H1 (cell line): Measurements from ENCODE around the gene CST8. TPM values are rescaled to one million over a fixed set of nuclear protein-coding genes. Genes with fewer than 3 reads are reported as not detected.

Source experiments
- CTCF ChIA-PET: fragments of 300-600 bp; sonication (Branson Sonifier 250); formaldehyde crosslinking; loops from one replicate; lab custom pipeline; 2021; ENCODE audit not compliant: partially characterized antibody; lab: Charles Lee
- POLR2A ChIA-PET: fragments of 300-600 bp; sonication (Branson Sonifier 250); formaldehyde crosslinking; loops from one replicate; lab custom pipeline; 2021; ENCODE audit warnings: inconsistent platforms; ENCODE audit not compliant: partially characterized antibody; lab: Charles Lee
- DNase-seq, 2 experiments: peaks; one replicate each; pipeline versions ENCODE4 v3.0.0 to v3.0.0-alpha.2; 2010 to 2022; ENCODE audit warnings: low spot score in 2 of 2, low read depth in 1 of 2, mixed read lengths in 1 of 2
- FAIRE-seq: peaks from 2 replicates; lab custom pipeline; 2011; peaks lifted over from hg19 to GRCh38; lab: Jason Lieb, UNC
- H2AFZ ChIP-seq: 2 replicates; pipeline ENCODE4 v1.8.1; 2012; ENCODE audit warnings: low read length, inconsistent platforms
- H2AK5ac ChIP-seq: 2 replicates; pipeline ENCODE4 v1.6.1; 2013; ENCODE audit warnings: low read depth, low read length
- H2BK120ac ChIP-seq: replicated peaks from 2 replicates; pipeline ENCODE3; 2013; ENCODE audit warnings: low read depth, low read length, inconsistent platforms
- H2BK12ac ChIP-seq: 2 replicates; pipeline ENCODE4 v1.6.1; 2013; ENCODE audit warnings: low read depth, low read length
- H2BK15ac ChIP-seq: 2 replicates; pipeline ENCODE4 v1.6.1; 2013; ENCODE audit warnings: low read length
- H2BK20ac ChIP-seq: 2 replicates; pipeline ENCODE4 v1.6.1; 2013; ENCODE audit warnings: low read length
- H2BK5ac ChIP-seq: 2 replicates; pipeline ENCODE4 v1.6.1; 2013; ENCODE audit warnings: low read depth, low read length
- H3K14ac ChIP-seq: 2 replicates; pipeline ENCODE4 v1.6.1; 2013; ENCODE audit warnings: inconsistent platforms; ENCODE audit not compliant: insufficient read length
- H3K18ac ChIP-seq: 2 replicates; pipeline ENCODE4 v1.6.1; 2013; ENCODE audit warnings: low read length; ENCODE audit errors: extremely low read depth
- H3K23ac ChIP-seq: 2 replicates; pipeline ENCODE4 v1.6.1; 2013; ENCODE audit warnings: inconsistent platforms; ENCODE audit not compliant: insufficient read length
- H3K23me2 ChIP-seq: 2 replicates; pipeline ENCODE4 v1.6.1; 2013; ENCODE audit warnings: low read depth, low read length
- H3K27ac ChIP-seq: 2 replicates; pipeline ENCODE4 v1.6.1; 2011; ENCODE audit warnings: low read depth, low read length, inconsistent platforms
- H3K27me3 ChIP-seq, 4 experiments: replicated peaks in 1 of 4; 1 replicate in 1 of 4; 2 replicates in 3 of 4; pipeline versions ENCODE4 v1.6.1 to v1.8.1; 2011 to 2013; ENCODE audit warnings: low read length in 3 of 4, mild to moderate bottlenecking in 3 of 4, inconsistent platforms in 2 of 4, mixed read lengths in 2 of 4, moderate library complexity in 1 of 4; ENCODE audit not compliant: control insufficient read depth in 3 of 4, insufficient read depth in 3 of 4; ENCODE audit errors: extremely low read depth in 1 of 4
- H3K36me3 ChIP-seq, 4 experiments: 2 replicates each; pipeline versions ENCODE4 v1.6.1 to v1.8.1; 2011 to 2013; ENCODE audit warnings: mild to moderate bottlenecking in 4 of 4, low read length in 3 of 4, moderate library complexity in 2 of 4, control low read depth in 1 of 4, inconsistent platforms in 1 of 4; ENCODE audit not compliant: insufficient read depth in 4 of 4, control insufficient read depth in 2 of 4
- H3K4ac ChIP-seq: replicated peaks from 2 replicates; pipeline ENCODE3; 2013; ENCODE audit warnings: low read length, low read depth, mixed read lengths, inconsistent platforms; ENCODE audit not compliant: insufficient read length
- H3K4me1 ChIP-seq, 4 experiments: replicated peaks in 1 of 4; 1 replicate in 1 of 4; 2 replicates in 3 of 4; pipeline versions ENCODE4 v1.6.1 to v1.8.1; 2011 to 2013; ENCODE audit warnings: low read length in 3 of 4, inconsistent platforms in 2 of 4, mixed read lengths in 1 of 4; ENCODE audit not compliant: insufficient read depth in 4 of 4, control insufficient read depth in 3 of 4
- H3K4me2 ChIP-seq, 2 experiments: 2 replicates each; pipeline versions ENCODE4 v1.6.1 to v1.8.1; 2011 to 2013; ENCODE audit warnings: low read depth in 2 of 2, low read length in 2 of 2, control low read depth in 1 of 2, inconsistent platforms in 1 of 2, mild to moderate bottlenecking in 1 of 2; ENCODE audit not compliant: insufficient read depth in 1 of 2
- H3K4me3 ChIP-seq, 4 experiments: fragments of 200-600, 300-600 bp in 1 of 4; sonication (generic), shearing (Covaris generic), sonication (Bioruptor Twin) in 1 of 4; 2 replicates each; pipeline versions ENCODE4 v1.5.1 to v1.8.1; 2011 to 2016; ENCODE audit warnings: low read length in 4 of 4, low read depth in 3 of 4, control low read depth in 2 of 4, inconsistent platforms in 2 of 4, mild to moderate bottlenecking in 2 of 4, mixed read lengths in 1 of 4, moderate library complexity in 1 of 4; ENCODE audit not compliant: insufficient read depth in 2 of 4; ENCODE audit errors: extremely low read depth in 1 of 4
- H3K56ac ChIP-seq: replicated peaks from 2 replicates; pipeline ENCODE3; 2013; ENCODE audit warnings: low read depth, mild to moderate bottlenecking, mixed read lengths, low read length, inconsistent platforms; ENCODE audit not compliant: insufficient read length
- H3K79me1 ChIP-seq: 2 replicates; pipeline ENCODE4 v1.6.1; 2013; ENCODE audit warnings: low read depth, low read length, control low read depth
- H3K79me2 ChIP-seq, 2 experiments: 2 replicates each; pipeline versions ENCODE4 v1.6.1 to v1.8.1; 2012 to 2013; ENCODE audit warnings: low read length in 2 of 2, mild to moderate bottlenecking in 2 of 2, inconsistent platforms in 1 of 2; ENCODE audit not compliant: insufficient read depth in 2 of 2, control insufficient read depth in 1 of 2
- H3K9ac ChIP-seq, 4 experiments: replicated peaks in 1 of 4; 1 replicate in 1 of 4; 2 replicates in 3 of 4; pipeline versions ENCODE4 v1.6.1 to v1.8.1; 2011 to 2013; ENCODE audit warnings: low read depth in 3 of 4, low read length in 3 of 4, control low read depth in 2 of 4, mild to moderate bottlenecking in 2 of 4, moderate library complexity in 2 of 4, inconsistent platforms in 1 of 4; ENCODE audit errors: extremely low read depth in 1 of 4
- H3K9me3 ChIP-seq, 2 experiments: 2 replicates each; pipeline versions ENCODE4 v1.6.1 to v1.8.1; 2012 to 2013; ENCODE audit warnings: mild to moderate bottlenecking in 2 of 2, moderate library complexity in 2 of 2, control low read depth in 1 of 2, inconsistent platforms in 1 of 2, low read depth in 1 of 2, low read length in 1 of 2, mixed read lengths in 1 of 2; ENCODE audit not compliant: insufficient read depth in 2 of 2
- H4K20me1 ChIP-seq, 2 experiments: replicated peaks in 1 of 2; 2 replicates each; pipeline versions ENCODE3 to v1.8.1; 2011 to 2013; ENCODE audit warnings: inconsistent platforms in 2 of 2, low read length in 2 of 2, mild to moderate bottlenecking in 1 of 2; ENCODE audit not compliant: insufficient read depth in 2 of 2, control insufficient read depth in 1 of 2
- H4K5ac ChIP-seq: 2 replicates; pipeline ENCODE4 v1.6.1; 2013; ENCODE audit warnings: low read length, low read depth, mixed read lengths, inconsistent platforms; ENCODE audit not compliant: insufficient read length
- H4K8ac ChIP-seq: 2 replicates; pipeline ENCODE4 v1.8.0; 2013; ENCODE audit warnings: mild to moderate bottlenecking, moderate library complexity, low read length, inconsistent platforms; ENCODE audit not compliant: insufficient read depth; ENCODE audit errors: extremely low read depth
- H4K91ac ChIP-seq: replicated peaks from 2 replicates; pipeline ENCODE3; 2013; ENCODE audit warnings: low read length, mixed read lengths, inconsistent platforms; ENCODE audit not compliant: insufficient read length
- ASH2L ChIP-seq: fragments of 200-600, 300-600 bp; sonication (generic); IDR thresholded peaks from one replicate; pipeline ENCODE4 v1.7.1; 2017; ENCODE audit warnings: low read length
- ATF2 ChIP-seq: IDR thresholded peaks from 2 replicates; pipeline ENCODE4 v1.6.1; 2012; ENCODE audit warnings: low read length, inconsistent platforms
- BCL11A ChIP-seq, 2 experiments: IDR thresholded peaks; one replicate each; pipeline ENCODE4 v1.6.1; 2011; ENCODE audit warnings: low read depth in 2 of 2, low read length in 2 of 2, mild to moderate bottlenecking in 2 of 2
- CBX8 ChIP-seq: fragments of 300-800, 300-1000 bp; sonication (generic); IDR thresholded peaks from 2 replicates; pipeline ENCODE4 v1.7.1; 2016; ENCODE audit warnings: low read depth, low read length, borderline replicate concordance
- CREB1 ChIP-seq: IDR thresholded peaks from 2 replicates; pipeline ENCODE4 v1.6.1; 2012; ENCODE audit warnings: inconsistent platforms
- E2F6 ChIP-seq: IDR thresholded peaks from 2 replicates; pipeline ENCODE4 v1.6.1; 2012; ENCODE audit warnings: inconsistent platforms
- RBBP5 ChIP-seq: IDR thresholded peaks from 2 replicates; pipeline ENCODE4 v1.7.1; 2012; ENCODE audit warnings: low read depth, mild to moderate bottlenecking, inconsistent platforms, low read length, moderate library complexity, borderline replicate concordance
- YY1 ChIP-seq: IDR thresholded peaks from 2 replicates; pipeline ENCODE4 v1.6.1; 2011; ENCODE audit warnings: low read depth, mild to moderate bottlenecking, low read length
- WGBS, 2 experiments: shearing (Covaris generic) in 1 of 2; methylation state at CpG; one replicate each; pipeline versions ENCODE4 v1.1.6 to v1.1.7; 2013 to 2015; ENCODE audit warnings: low lambda C conversion rate in 2 of 2, mixed read lengths in 2 of 2, inconsistent platforms in 1 of 2, low coverage in 1 of 2, missing lambda C conversion rate in 1 of 2; ENCODE audit not compliant: insufficient replicate concordance in 2 of 2, insufficient coverage in 1 of 2, insufficient read length in 1 of 2; ENCODE audit errors: extremely low coverage in 1 of 2, missing lambda C conversion rate in 1 of 2; 5-methylcytosine and 5-hydroxymethylcytosine counted together
- polyA plus RNA-seq, 7 experiments: library from polyadenylated mRNA; depleted of rRNA in 3 of 7; stranded (reverse) in 5 of 7; unstranded in 2 of 7; fragments of >200 nt in 5 of 7; fragments of 200-250 nt in 2 of 7; gene quantifications; 1 replicate in 5 of 7; 2 replicates in 1 of 7; 4 replicates in 1 of 7; pipeline versions ENCODE4 v1.2.1 to v1.2.3, GENCODE V29; 2011 to 2013; ENCODE audit warnings: missing spikeins in 2 of 7, mixed read lengths in 2 of 7
- total RNA-seq: library from RNA; stranded (reverse); fragmentation: NEBNext Ultra II Directional; extraction: Animal tissue kit (Norgen Biotek cat#: 25700); gene quantifications from 2 replicates; pipeline ENCODE4 v1.2.1, GENCODE V29; 2021
- TF ChIP-seq, protein P1 (sequence below): IDR thresholded peaks from 2 replicates; pipeline ENCODE4 v1.6.1; 2011; ENCODE audit warnings: low read length, improper control_type of control experiment

The CST8 gene
- total and polyA plus RNA-seq, 2 of the 8 experiments (the other 6 are each of a cell fraction or from before 2014, with no cell fraction given): not detected

DNA sequence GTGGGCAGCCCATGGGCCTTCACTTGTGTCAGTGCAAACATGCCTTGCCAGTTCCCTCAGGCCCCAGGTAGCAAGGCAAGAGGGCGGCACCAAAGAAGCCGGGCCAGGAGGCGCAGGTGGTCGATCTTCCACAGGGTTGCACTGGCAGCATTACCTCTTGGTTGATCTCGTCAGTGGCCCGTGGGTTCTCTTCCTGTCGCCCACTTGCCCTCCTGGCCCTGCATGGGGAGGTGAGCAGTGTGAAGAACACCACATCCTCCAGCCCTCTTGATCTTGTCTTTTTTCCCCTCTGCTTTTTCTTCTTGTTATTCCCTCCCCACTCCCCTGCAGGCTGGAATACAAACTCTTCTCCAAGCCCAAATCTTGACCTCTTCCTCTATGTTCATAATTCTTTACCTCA lies 35.3 kb upstream of the CST8 start:
- no peak overlapping the region for H4K8ac ChIP-seq
- H3K9ac ChIP-seq: no peak overlapping the region
- no peak overlapping the region for H3K14ac ChIP-seq
- peaks cover 0 to 7% (median 0%) of the 10 kb centered on the region in 4 experiments; a peak in 2 of 7 replicates for H3K27me3 ChIP-seq
- no peak overlapping the region for H3K23ac ChIP-seq
- POLR2A ChIA-PET: no interaction called here
- no peak overlapping the region for H2BK12ac ChIP-seq
- 0 out of 4 replicates have a peak, but pooled peaks cover 0 to 5% of the 10 kb centered on the region in 2 experiments for H3K9me3 ChIP-seq
- no peak overlapping the region for H2BK120ac ChIP-seq
- no peak overlapping the region for H3K18ac ChIP-seq
- H3K4me3 ChIP-seq: no peak overlapping the region
- WGBS, 2 experiments: 95% methylated on average over 7 of the region's 7 CpGs; no CpG with 5 or more reads in 1 of the 2 experiments
- no peaks in the 10 kb centered on the region; a peak in 1 of 8 replicates for H3K36me3 ChIP-seq
- H3K79me2 ChIP-seq: 0 out of 4 replicates have a peak, but pooled peaks cover 0 to 4% of the 10 kb centered on the region in 2 experiments
- H3K27ac ChIP-seq: no peak overlapping the region
- no peak overlapping the region for H3K4me2 ChIP-seq
- FAIRE-seq: no peak
- no peak overlapping the region for H2BK5ac ChIP-seq
- H3K56ac ChIP-seq: no peak overlapping the region
- H4K91ac ChIP-seq: peak overlapping the region; percentile 61
- H3K23me2 ChIP-seq: peaks cover 10% of the 10 kb centered on the region
- H4K20me1 ChIP-seq: peaks cover 0 to 5% of the 10 kb centered on the region in 2 experiments
- H2AFZ ChIP-seq: no peak overlapping the region
- TF ChIP-seq ASH2L (no peak), BCL11A (IDR thresholded peaks at IDR 0.05; ENCODE audit: low read depth in 2 of 2, low read length in 2 of 2) (no peak), ATF2 (no peak), CBX8 (no peak), CREB1 (no peak), RBBP5 (no peak), YY1 (no peak), E2F6 (no peak)
- TF ChIP-seq, protein P1, sequence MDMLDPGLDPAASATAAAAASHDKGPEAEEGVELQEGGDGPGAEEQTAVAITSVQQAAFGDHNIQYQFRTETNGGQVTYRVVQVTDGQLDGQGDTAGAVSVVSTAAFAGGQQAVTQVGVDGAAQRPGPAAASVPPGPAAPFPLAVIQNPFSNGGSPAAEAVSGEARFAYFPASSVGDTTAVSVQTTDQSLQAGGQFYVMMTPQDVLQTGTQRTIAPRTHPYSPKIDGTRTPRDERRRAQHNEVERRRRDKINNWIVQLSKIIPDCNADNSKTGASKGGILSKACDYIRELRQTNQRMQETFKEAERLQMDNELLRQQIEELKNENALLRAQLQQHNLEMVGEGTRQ: no peak
- TF ChIP-seq, all 59 proteins: peak for 0
- Histone ChIP-seq H3K4ac (no peak overlapping the region), H4K5ac (no peak overlapping the region), H2AK5ac (no peak overlapping the region), H2BK20ac (no peak overlapping the region), H2BK15ac (no peak overlapping the region), H3K4me1 (peaks cover 0 to 4% (median 1%) of the 10 kb centered on the region in 4 experiments; a peak in 3 of 7 replicates), H3K79me1 (no peaks in the 10 kb centered on the region)
- CTCF ChIA-PET: interaction anchor here (1.2 kb wide), 1 partner anchor 13 kb away, joined by 4 read pairs; no protein-coding TSS in a partner anchor
- no peak for DNase-seq
